H1 (cell line): Measurements from ENCODE around the gene ANXA7.

Source experiments
- CTCF ChIP-seq, 3 experiments: IDR thresholded peaks; 1 replicate in 2 of 3; 2 replicates in 1 of 3; pipeline versions ENCODE4 v1.5.1 to v1.6.1; 2011; ENCODE audit warnings: low read length in 3 of 3, mild to moderate bottlenecking in 3 of 3, inconsistent platforms in 2 of 3, low read depth in 1 of 3, moderate library complexity in 1 of 3; ENCODE audit not compliant: insufficient read depth in 1 of 3; ENCODE audit errors: control extremely low read depth in 1 of 3
- TCF12 ChIP-seq: IDR thresholded peaks from 2 replicates; pipeline ENCODE4 v1.6.1; 2011; ENCODE audit warnings: low read depth, mild to moderate bottlenecking, low read length

- TF ChIP-seq CTCF (IDR thresholded peaks at IDR 0.05; ENCODE audit: control extremely low read depth in 1 of 3, insufficient read depth in 1 of 3, low read depth in 1 of 3, low read length in 3 of 3) (peak; percentile 62 to 67 (median 66)), TCF12 (no peak)
These were observed 15.8 kb downstream of the ANXA7 start for GRCh38 chr10:73398024-73398423.
